NOMO-1 treated with dmso at 0.1 percent for 144 hours (cell line): Measurements from ENCODE around the gene KCNG4.
"Not testable (repeated sequence)": the region's sequence is repeated elsewhere in the genome, so short reads cannot be mapped to it uniquely, and the experiment has no call there.

Source experiments
- DNase-seq: peaks from one replicate; lab custom pipeline; 2025; ENCODE audit not compliant: unreplicated experiment; lab: John Stamatoyannopoulos, UW

KCNG4 gene

GRCh38 chr16:84236671-84237070, 3.1 kb downstream of the KCNG4 start:
- DNase-seq, result no peak

- no peak for DNase-seq
These were observed 5.2 kb downstream of the KCNG4 start for GRCh38 chr16:84234321-84235241.

- DNase-seq, result no peak
These were observed 6.1 kb downstream of the KCNG4 start for GRCh38 chr16:84233748-84234147.

DNA sequence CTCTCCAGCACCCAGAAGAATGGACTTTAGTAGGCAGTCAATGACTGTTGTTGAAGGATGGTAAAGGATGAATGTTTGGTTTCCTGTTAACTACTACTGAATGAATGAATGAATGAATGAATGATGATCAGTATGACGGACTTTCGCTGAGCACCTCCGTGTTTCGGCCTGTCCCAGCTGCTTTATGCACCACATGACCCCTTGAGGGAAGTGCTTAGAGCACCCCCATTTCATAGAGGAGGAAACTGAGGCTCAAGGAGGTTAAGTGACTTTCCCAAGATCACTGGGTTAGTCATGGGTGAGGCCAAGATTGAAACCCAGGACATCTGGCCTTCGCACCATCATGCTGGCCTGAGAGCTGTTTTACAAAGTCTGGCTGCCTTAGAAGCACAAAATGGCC, 6.8 kb downstream of the KCNG4 start:
- no peak for DNase-seq

DNA sequence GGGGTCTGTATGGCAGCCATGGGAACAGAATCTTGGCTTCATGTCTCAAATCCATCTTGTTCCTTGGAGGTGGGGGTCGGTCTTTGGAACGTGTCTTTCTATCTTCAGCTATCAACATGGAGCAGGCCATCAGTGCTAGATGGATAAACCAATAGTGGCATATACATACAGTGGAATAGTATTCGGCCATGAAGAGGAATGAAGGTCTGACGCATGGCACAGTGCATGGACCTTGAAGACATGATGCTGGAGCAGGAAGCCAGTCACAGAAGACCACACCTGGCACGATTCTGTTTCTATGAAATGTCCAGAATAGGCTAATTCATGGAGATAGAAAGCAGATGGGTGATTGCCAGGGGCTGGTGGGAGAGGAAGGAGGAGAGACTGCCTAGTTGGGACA, 7.8 kb downstream of the KCNG4 start:
- DNase-seq, result no peak

- DNase-seq, result no peak
These were observed 10.3 kb downstream of the KCNG4 start for GRCh38 chr16:84229471-84229870.

- no peak for DNase-seq
These were observed 11.5 kb downstream of the KCNG4 start for GRCh38 chr16:84228256-84228838.

DNA sequence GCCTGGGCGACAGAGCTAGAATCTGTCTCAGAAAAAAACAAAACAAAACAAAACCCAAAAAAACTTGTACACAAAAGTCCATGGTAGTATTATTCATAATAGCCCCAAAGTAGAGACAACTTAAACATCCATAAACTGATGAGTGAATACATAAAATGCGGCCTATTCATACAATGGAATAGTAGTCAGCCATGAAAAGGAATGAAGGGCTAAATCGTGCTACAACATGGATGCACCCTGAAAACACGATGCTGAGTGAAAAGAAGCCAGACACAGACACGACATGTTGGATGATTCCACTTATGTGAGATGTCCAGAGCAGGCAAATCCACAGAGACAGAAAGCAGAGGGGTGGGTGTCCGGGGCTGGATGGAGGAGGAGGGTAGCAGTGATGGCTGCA, 12.3 kb downstream of the KCNG4 start:
- DNase-seq, result no peak

- DNase-seq, result no peak
These were observed 13.8 kb downstream of the KCNG4 start for GRCh38 chr16:84226026-84226425.

GRCh38 chr16:84225571-84225970, 14.2 kb downstream of the KCNG4 start:
- DNase-seq, result no peak

- no peak for DNase-seq
These were observed 14.7 kb downstream of the KCNG4 start for GRCh38 chr16:84225126-84225525.

GRCh38 chr16:84224554-84224953, 15.3 kb downstream of the KCNG4 start:
- DNase-seq, result no peak

DNA sequence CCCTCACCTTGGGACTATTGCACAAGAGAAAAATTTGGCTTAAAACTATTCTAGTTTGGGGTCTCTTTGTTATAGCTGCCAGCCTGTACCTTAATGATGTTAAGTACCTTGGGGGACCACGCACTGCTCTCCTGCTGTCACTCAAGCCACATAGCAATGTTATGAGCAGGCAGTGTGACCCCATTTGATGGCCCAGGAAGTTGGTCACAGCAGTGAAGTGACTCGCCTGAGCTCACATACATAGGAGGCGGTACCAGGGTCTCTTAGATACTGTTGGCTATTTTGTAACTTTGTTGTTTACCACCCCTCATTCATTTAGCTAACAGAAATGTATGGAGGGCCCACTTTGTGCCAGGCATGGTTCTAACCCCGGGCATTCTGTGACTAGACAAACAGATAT, 16.4 kb downstream of the KCNG4 start:
- DNase-seq, result no peak

DNA sequence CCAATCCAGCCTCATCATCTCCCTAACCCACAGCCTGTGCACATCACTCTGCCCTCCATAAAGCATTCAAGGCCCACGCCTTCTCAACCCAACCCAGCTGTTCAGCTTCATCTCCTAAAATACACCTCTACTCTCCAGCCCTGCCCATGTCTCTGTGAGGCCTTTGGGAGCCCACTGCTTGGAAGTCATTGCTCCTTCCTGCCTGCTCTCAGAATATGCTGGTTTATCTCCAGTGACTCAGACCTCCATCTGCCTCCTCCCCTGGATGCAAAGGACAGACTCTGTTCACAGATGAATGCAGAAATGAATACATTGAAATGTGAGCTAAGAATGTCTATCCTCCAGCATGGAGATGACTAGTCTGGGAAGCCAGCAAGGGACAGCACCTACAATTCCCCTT, 19.0 kb downstream of the KCNG4 start:
- no peak for DNase-seq

- no peak for DNase-seq
These were observed 20.9 kb downstream of the KCNG4 start for GRCh38 chr16:84218956-84219355.

DNA sequence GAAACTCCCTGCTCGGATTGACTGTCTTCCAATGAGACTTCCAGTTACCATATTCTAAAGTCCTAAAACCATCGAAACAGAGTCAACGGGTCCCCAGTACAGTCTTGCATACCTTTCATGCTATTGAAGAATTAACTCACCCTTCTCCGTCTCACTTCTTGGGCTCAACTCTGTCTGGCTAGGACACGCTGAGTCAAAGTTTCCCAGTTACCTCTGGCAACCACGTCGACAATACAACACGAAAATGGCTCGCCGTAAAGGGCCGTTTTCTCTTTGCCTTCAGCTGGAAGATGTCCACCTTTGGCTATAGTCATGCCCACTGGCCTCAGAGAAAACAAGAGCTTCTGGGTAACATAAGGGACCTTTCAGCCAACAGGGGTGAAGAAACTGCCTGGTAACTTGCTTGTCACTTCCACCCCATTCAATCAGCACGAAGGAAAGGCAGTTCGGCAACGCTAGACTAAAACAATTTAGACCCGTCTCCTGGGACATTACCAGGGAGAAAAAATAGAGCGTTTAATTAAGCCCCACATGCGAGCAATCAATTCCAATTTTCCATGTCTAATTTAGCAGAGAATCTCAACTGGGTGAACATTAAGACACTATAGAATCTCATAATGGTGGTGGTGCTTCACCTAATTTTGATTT, 21.5 kb downstream of the KCNG4 start:
- DNase-seq, result no peak

GRCh38 chr16:84216144-84216543, 23.7 kb downstream of the KCNG4 start:
- DNase-seq, result not testable (repeated sequence)

DNA sequence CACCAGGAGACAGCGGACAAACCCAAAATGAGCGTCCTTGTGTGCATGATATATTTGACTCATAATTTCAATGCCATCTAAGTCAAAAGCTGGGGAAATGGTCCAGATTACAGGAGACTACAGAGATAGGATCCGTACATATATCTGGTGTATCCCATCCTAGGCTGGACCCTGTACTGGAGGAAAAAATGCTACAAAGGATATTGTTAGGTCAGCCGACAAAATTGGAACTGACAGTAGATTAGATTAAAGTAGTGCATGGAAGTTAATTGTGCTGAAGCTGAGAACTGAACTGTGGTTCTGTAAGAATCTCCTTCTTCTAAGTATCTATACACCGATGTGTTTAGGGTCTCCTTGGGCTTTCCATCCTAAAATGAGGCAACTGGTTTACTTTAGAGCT, 24.3 kb downstream of the KCNG4 start:
- DNase-seq, result no peak

DNA sequence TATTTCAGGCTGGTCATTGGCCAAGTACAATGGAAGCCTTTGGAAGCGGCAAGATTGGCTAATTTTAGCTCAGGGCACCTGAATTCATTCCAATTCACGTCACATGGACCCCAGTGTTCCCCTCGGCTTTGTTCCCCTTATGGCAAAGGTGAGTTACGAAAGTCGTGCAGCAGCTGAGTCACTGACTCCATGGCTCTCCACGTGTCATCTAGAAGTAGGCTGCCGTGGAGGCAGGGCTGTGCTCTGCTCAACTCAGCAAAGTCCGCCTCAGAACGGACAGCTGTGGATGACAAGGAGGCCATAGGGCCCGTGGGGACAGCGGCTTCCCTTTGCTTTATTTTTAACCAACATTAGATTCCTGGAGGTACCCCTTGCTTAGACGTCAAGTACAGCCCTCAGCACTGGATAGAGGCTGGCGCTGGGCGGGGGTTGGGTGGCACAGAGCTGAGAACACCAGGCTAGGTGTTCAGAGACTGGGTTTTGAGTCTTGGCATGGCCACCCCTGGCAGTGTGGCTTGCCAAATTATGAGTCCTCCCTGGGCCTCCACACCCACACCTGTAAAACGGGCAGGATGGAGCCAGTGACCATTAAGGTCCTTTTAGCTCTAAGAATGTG, 25.3 kb downstream of the KCNG4 start:
- no peak for DNase-seq

- no peak for DNase-seq
These were observed 27.2 kb downstream of the KCNG4 start for GRCh38 chr16:84212631-84213030.

DNA sequence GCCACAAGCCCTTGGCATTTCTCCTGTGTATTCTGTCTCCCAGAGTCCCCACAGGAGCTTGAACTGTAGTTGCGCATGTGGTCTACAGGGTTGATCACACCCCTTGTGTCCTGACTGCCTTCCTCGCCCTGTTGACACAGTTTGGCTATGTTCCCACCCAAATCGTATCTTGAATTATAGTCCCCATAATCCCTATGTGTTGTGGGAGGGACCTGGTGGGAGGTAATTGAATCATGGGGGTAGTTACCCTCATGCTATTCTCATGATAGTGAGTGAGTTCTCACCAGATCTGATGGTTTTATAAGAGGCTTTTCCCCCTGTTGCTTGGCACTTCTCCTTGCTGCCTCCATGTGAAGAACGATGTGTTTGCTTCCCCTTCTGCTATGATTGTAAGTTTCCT, 27.7 kb downstream of the KCNG4 start:
- DNase-seq, result no peak

- no peak for DNase-seq
These were observed 29.8 kb downstream of the KCNG4 start for GRCh38 chr16:84209989-84210388.
